ENCODE results near the gene MIS18BP1. TPM values are rescaled to one million over a fixed set of nuclear protein-coding genes. Genes with fewer than 3 reads are reported as not detected.
A peak's percentile ranks its signal among the peaks of the same experiment; 100 is the strongest.
"Not testable (repeated sequence)": the region's sequence is repeated elsewhere in the genome, so short reads cannot be mapped to it uniquely, and the experiment has no call there.

The MIS18BP1 gene
- polyA plus RNA-seq, 1 of the 3 experiments (the other 2 are of a cell fraction) = 2.6 TPM

DNA sequence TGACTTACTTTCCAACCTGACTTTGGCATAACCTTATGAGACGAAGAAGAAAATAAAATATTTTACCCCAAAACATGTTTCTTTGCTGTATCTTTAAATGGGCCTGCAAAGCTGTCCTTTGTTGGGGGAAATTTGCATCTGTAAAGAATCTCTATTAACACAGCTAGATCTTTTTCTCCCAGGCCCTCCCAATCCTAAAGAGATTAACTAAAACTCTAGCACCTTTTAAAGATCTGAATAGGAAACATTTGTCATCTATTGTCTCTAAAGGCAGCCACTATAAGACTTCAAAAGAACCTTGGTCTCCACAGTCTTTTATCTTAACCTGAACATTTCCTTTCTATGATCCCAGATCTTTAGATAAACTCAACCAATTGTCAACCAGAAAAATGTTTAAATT is 41.8 kb upstream of the MIS18BP1 start:
- H2AFZ ChIP-seq (ENCODE audit: low read depth); H3K4me3 ChIP-seq (ENCODE audit: low read depth in 2 of 2, low read length in 1 of 2); CTCF ChIA-PET; H3K79me2 ChIP-seq (ENCODE audit: insufficient read depth); H4K20me1 ChIP-seq (ENCODE audit: insufficient read depth); H3K4me2 ChIP-seq; POLR2A ChIA-PET; H3K9me3 ChIP-seq; H3K9ac ChIP-seq; H3K9me2 ChIP-seq; H3K27me3 ChIP-seq (ENCODE audit: insufficient read depth); H3F3A ChIP-seq (replicated peaks; ENCODE audit: insufficient read depth); H3K36me3 ChIP-seq (replicated peaks in 1 of 2; ENCODE audit: control insufficient read depth in 1 of 2, insufficient read depth in 2 of 2, low read length in 1 of 2); DNase-seq; H3K4me1 ChIP-seq (ENCODE audit: control insufficient read depth in 1 of 2, insufficient read depth in 2 of 2, low read depth in 1 of 2, low read length in 1 of 2); H3K27ac ChIP-seq (ENCODE audit: low read depth in 2 of 2, low read length in 1 of 2): not testable (repeated sequence)
- 7% methylated on average over 1 of the region's 1 CpG for WGBS (ENCODE audit: low lambda C conversion rate)

DNA sequence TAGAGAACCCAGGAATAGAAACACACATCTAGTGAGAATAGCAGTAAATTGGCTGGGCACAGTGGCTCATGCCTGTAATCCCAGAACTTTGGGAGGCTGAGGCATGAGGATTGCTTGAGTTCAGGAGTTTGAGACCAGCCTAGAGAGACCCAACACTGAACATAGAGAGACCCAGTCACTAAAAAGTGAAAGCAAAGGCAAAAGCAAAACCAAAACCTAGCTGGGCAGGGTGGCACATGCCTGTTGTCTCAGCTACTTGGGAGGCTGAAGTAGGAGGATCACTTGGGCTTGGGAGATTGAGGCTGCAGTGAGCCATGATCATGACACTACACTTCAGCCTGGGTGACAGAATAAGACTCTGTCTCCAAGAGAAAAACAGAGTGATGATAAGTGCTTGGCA is 37.5 kb upstream of the MIS18BP1 start:
- CTCF ChIA-PET = interaction anchor here (0.7 kb wide), 1 partner anchor 37 kb away, joined by 3 read pairs; no protein-coding TSS in a partner anchor
- Histone ChIP-seq H4K20me1 (ENCODE audit: insufficient read depth) (no peaks in the 10 kb centered on the region), H3K9me3 (no peaks in the 10 kb centered on the region), H3K79me2 (ENCODE audit: insufficient read depth) (no peaks in the 10 kb centered on the region), H3K27me3 (ENCODE audit: insufficient read depth) (no peaks in the 10 kb centered on the region), H3K4me1 (ENCODE audit: control insufficient read depth in 1 of 2, insufficient read depth in 2 of 2, low read depth in 1 of 2, low read length in 1 of 2) (no peaks in the 10 kb centered on the region), H3K4me3 (ENCODE audit: low read depth in 2 of 2, low read length in 1 of 2) (no peak overlapping the region), H3K4me2 (no peak overlapping the region), H3K36me3 (replicated peaks in 1 of 2; ENCODE audit: control insufficient read depth in 1 of 2, insufficient read depth in 2 of 2, low read length in 1 of 2) (no peaks in the 10 kb centered on the region), H3K9me2 (no peaks in the 10 kb centered on the region), H3K9ac (no peak overlapping the region), H3K27ac (ENCODE audit: low read depth in 2 of 2, low read length in 1 of 2) (no peak overlapping the region), H2AFZ (ENCODE audit: low read depth) (no peak overlapping the region), H3F3A (replicated peaks; ENCODE audit: insufficient read depth) (no peaks in the 10 kb centered on the region)
- no peak for TF ChIP-seq GABPA (IDR thresholded peaks at IDR 0.05; ENCODE audit: low read depth)
- TF ChIP-seq JUND (IDR thresholded peaks at IDR 0.05) = no peak
- TF ChIP-seq EZH2phosphoT487 (IDR thresholded peaks at IDR 0.05; ENCODE audit: borderline replicate concordance, low read depth) = no peak
- TF ChIP-seq, protein P1, sequence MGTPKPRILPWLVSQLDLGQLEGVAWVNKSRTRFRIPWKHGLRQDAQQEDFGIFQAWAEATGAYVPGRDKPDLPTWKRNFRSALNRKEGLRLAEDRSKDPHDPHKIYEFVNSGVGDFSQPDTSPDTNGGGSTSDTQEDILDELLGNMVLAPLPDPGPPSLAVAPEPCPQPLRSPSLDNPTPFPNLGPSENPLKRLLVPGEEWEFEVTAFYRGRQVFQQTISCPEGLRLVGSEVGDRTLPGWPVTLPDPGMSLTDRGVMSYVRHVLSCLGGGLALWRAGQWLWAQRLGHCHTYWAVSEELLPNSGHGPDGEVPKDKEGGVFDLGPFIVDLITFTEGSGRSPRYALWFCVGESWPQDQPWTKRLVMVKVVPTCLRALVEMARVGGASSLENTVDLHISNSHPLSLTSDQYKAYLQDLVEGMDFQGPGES (IDR thresholded peaks at IDR 0.05; ENCODE audit: low read depth, low read length) = no peak
- TF ChIP-seq, protein P2, sequence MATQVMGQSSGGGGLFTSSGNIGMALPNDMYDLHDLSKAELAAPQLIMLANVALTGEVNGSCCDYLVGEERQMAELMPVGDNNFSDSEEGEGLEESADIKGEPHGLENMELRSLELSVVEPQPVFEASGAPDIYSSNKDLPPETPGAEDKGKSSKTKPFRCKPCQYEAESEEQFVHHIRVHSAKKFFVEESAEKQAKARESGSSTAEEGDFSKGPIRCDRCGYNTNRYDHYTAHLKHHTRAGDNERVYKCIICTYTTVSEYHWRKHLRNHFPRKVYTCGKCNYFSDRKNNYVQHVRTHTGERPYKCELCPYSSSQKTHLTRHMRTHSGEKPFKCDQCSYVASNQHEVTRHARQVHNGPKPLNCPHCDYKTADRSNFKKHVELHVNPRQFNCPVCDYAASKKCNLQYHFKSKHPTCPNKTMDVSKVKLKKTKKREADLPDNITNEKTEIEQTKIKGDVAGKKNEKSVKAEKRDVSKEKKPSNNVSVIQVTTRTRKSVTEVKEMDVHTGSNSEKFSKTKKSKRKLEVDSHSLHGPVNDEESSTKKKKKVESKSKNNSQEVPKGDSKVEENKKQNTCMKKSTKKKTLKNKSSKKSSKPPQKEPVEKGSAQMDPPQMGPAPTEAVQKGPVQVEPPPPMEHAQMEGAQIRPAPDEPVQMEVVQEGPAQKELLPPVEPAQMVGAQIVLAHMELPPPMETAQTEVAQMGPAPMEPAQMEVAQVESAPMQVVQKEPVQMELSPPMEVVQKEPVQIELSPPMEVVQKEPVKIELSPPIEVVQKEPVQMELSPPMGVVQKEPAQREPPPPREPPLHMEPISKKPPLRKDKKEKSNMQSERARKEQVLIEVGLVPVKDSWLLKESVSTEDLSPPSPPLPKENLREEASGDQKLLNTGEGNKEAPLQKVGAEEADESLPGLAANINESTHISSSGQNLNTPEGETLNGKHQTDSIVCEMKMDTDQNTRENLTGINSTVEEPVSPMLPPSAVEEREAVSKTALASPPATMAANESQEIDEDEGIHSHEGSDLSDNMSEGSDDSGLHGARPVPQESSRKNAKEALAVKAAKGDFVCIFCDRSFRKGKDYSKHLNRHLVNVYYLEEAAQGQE (IDR thresholded peaks at IDR 0.05; ENCODE audit: low read depth, low read length) = no peak
- POLR2A ChIA-PET = no interaction called here
- DNase-seq = no peak

DNA sequence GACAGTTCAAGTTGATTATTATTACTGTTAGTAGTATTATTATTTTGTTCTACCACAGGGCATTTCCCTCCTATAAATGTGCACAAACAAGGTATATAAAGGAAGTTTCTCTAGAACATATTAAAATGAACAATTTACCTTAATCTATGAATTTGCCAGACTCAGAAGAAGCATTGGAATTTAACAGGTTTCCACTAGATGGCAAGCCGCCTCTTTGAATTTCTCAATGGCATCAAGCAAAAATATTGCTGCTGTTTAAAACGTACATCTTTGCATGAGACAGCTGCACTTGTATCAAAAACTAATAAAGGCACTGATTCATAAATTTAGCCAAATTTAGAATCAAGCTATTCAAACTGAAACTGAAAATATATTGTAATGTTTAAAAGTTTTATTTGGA is 34.6 kb upstream of the MIS18BP1 start:
- no peak overlapping the region for H3K27ac ChIP-seq (ENCODE audit: low read depth in 2 of 2, low read length in 1 of 2)
- 20% methylated on average over 2 of the region's 2 CpGs for WGBS (ENCODE audit: low lambda C conversion rate)
- H3K27me3 ChIP-seq (ENCODE audit: insufficient read depth) = no peaks in the 10 kb centered on the region
- POLR2A ChIA-PET = no interaction called here
- H3K79me2 ChIP-seq (ENCODE audit: insufficient read depth) = no peaks in the 10 kb centered on the region
- H3K4me3 ChIP-seq (ENCODE audit: low read depth in 2 of 2, low read length in 1 of 2) = no peak overlapping the region
- H2AFZ ChIP-seq (ENCODE audit: low read depth) = no peak overlapping the region
- no peaks in the 10 kb centered on the region for H3F3A ChIP-seq (replicated peaks; ENCODE audit: insufficient read depth)
- no peak for DNase-seq
- no peak for TF ChIP-seq TEAD4 (IDR thresholded peaks at IDR 0.05; ENCODE audit: borderline replicate concordance, insufficient read depth)
- TF ChIP-seq RAD21 (IDR thresholded peaks at IDR 0.05; ENCODE audit: low read length) = peak; percentile 18; the same call in 1 of the 2 replicates
- no peak overlapping the region for H3K9ac ChIP-seq
- CTCF ChIA-PET = no interaction called here
- no peaks in the 10 kb centered on the region for H4K20me1 ChIP-seq (ENCODE audit: insufficient read depth)
- H3K4me2 ChIP-seq = no peak overlapping the region
- H3K36me3 ChIP-seq (replicated peaks in 1 of 2; ENCODE audit: control insufficient read depth in 1 of 2, insufficient read depth in 2 of 2, low read length in 1 of 2) = no peaks in the 10 kb centered on the region
- no peaks in the 10 kb centered on the region for H3K9me3 ChIP-seq
- H3K4me1 ChIP-seq (ENCODE audit: control insufficient read depth in 1 of 2, insufficient read depth in 2 of 2, low read depth in 1 of 2, low read length in 1 of 2) = no peaks in the 10 kb centered on the region
- H3K9me2 ChIP-seq = no peaks in the 10 kb centered on the region

Measured in SK-N-SH (cell line).